HepG2 (cell line): ENCODE measurements around the gene AANAT. TPM values are rescaled to one million over a fixed set of nuclear protein-coding genes. Genes with fewer than 3 reads are reported as not detected.

Source experiments
- ATAC-seq: fragments of 200-7000 bp; cut with Tn5 transposase; 3 replicates; pipeline ENCODE4 v1.9.1; 2020; ENCODE audit warnings: mild to moderate bottlenecking, moderate library complexity
- BruUV-seq: library from RNA; stranded (reverse); fragments of 400-500 nt; replicated peaks from 2 replicates; lab custom pipeline; 2021; lab: Mats Ljungman, UMichigan
- CTCF ChIA-PET: fragments of 300-600 bp; formaldehyde crosslinking; extraction: SDS; loops from one replicate; lab custom pipeline; 2021; ENCODE audit warnings: low total read pairs, inconsistent platforms, low intra/inter-chr PET ratio; lab: Yijun Ruan, JAX
- POLR2A ChIA-PET: fragments of 350-600 bp; sonication (Branson Sonifier 250); formaldehyde crosslinking; loops from one replicate; lab custom pipeline; 2020; ENCODE audit warnings: antibody characterized with exemption, inconsistent platforms; lab: Yijun Ruan, JAX
- DNase-seq: peaks from one replicate; pipeline ENCODE4 v3.0.0-alpha.2; 2015; ENCODE audit warnings: low spot score
- FAIRE-seq: peaks from 3 replicates; lab custom pipeline; 2011; peaks lifted over from hg19 to GRCh38; lab: Jason Lieb, UNC
- H2AFZ ChIP-seq: one replicate; pipeline ENCODE4 v1.6.1; 2011; ENCODE audit warnings: low read length, inconsistent platforms
- H3K27ac ChIP-seq: fragments of 300-600 bp; 3 replicates; pipeline ENCODE4 v1.8.0; 2011; ENCODE audit warnings: mixed run types, mild to moderate bottlenecking, mixed read lengths, low read length, inconsistent platforms; ENCODE audit not compliant: insufficient read depth; ENCODE audit errors: extremely low read length
- H3K27me3 ChIP-seq, 2 experiments: fragments of 200-600 bp in 1 of 2; 2 replicates in 1 of 2; 3 replicates in 1 of 2; pipeline versions ENCODE4 v1.6.0 to v1.8.0; 2011; ENCODE audit warnings: low read length in 2 of 2, mild to moderate bottlenecking in 2 of 2, moderate library complexity in 2 of 2, inconsistent platforms in 1 of 2; ENCODE audit not compliant: insufficient read depth in 2 of 2, control insufficient read depth in 1 of 2
- H3K36me3 ChIP-seq, 2 experiments: fragments of 200-600 bp in 1 of 2; replicated peaks in 1 of 2; 2 replicates in 1 of 2; 3 replicates in 1 of 2; pipeline versions ENCODE4 v1.5.1 to v1.8.0; 2011; ENCODE audit warnings: low read length in 2 of 2, inconsistent platforms in 1 of 2; ENCODE audit not compliant: insufficient read depth in 2 of 2, control insufficient read depth in 1 of 2
- H3K4me1 ChIP-seq: 2 replicates; pipeline ENCODE4 v1.5.1; 2012; ENCODE audit warnings: low read length, inconsistent platforms; ENCODE audit not compliant: insufficient read depth
- H3K4me2 ChIP-seq: 2 replicates; pipeline ENCODE4 v1.6.0; 2011; ENCODE audit warnings: low read depth, low read length, inconsistent platforms
- H3K4me3 ChIP-seq, 3 experiments: fragments of 200-600 bp in 1 of 3; sonication (generic), shearing (Covaris generic) in 1 of 3; replicated peaks in 1 of 3; 2 replicates each; pipeline ENCODE4 v1.5.1; 2011 to 2016; ENCODE audit warnings: low read length in 3 of 3, inconsistent platforms in 2 of 3, low read depth in 2 of 3, mild to moderate bottlenecking in 2 of 3, control low read depth in 1 of 3, mixed read lengths in 1 of 3; ENCODE audit not compliant: insufficient read depth in 1 of 3
- H3K79me2 ChIP-seq: one replicate; pipeline ENCODE4 v1.6.1; 2011; ENCODE audit warnings: low read length, inconsistent platforms; ENCODE audit not compliant: insufficient read depth
- H3K9ac ChIP-seq: 2 replicates; pipeline ENCODE4 v1.6.0; 2011; ENCODE audit warnings: mild to moderate bottlenecking, low read depth, low read length, inconsistent platforms; ENCODE audit not compliant: insufficient read depth
- H3K9me3 ChIP-seq: 2 replicates; pipeline ENCODE4 v1.5.1; 2012; ENCODE audit warnings: mild to moderate bottlenecking, low read length
- H4K20me1 ChIP-seq: 2 replicates; pipeline ENCODE4 v1.6.0; 2011; ENCODE audit warnings: inconsistent platforms, mild to moderate bottlenecking, low read length, moderate library complexity; ENCODE audit not compliant: insufficient read depth
- IKZF4 ChIP-seq: sonication (generic); formaldehyde crosslinking; IDR thresholded peaks from 2 replicates; pipeline ENCODE4 v1.5.1; 2020; ENCODE audit warnings: borderline replicate concordance, mild to moderate bottlenecking, low read depth, missing genetic modification reagents; ENCODE audit errors: not compliant biosample characterization
- MEIS2 ChIP-seq: sonication (generic); formaldehyde crosslinking; IDR thresholded peaks from 2 replicates; pipeline ENCODE4 v1.9.0; 2021; ENCODE audit warnings: mild to moderate bottlenecking, missing genetic modification reagents
- NPAS2 ChIP-seq: sonication (generic); formaldehyde crosslinking; IDR thresholded peaks from 2 replicates; pipeline ENCODE4 v1.8.0; 2022; ENCODE audit warnings: mild to moderate bottlenecking, missing genetic modification reagents, borderline replicate concordance
- ONECUT2 ChIP-seq: sonication (generic); formaldehyde crosslinking; IDR thresholded peaks from 2 replicates; pipeline ENCODE4 v1.4.0; 2020; ENCODE audit warnings: missing genetic modification reagents
- RARA ChIP-seq: IDR thresholded peaks from 2 replicates; pipeline ENCODE4 v1.6.1; 2016; ENCODE audit warnings: missing genetic modification reagents, missing compliant biosample characterization
- SIX1 ChIP-seq: sonication (generic); formaldehyde crosslinking; IDR thresholded peaks from 2 replicates; pipeline ENCODE4 v1.4.0; 2020; ENCODE audit warnings: missing genetic modification reagents, borderline replicate concordance
- ZNF329 ChIP-seq: sonication (generic); formaldehyde crosslinking; IDR thresholded peaks from 2 replicates; pipeline ENCODE4 v1.9.0; 2021; ENCODE audit warnings: low read depth, mild to moderate bottlenecking, missing genetic modification reagents
- ZNF616 ChIP-seq: sonication (generic); formaldehyde crosslinking; IDR thresholded peaks from 2 replicates; pipeline ENCODE4 v1.5.0; 2020; ENCODE audit warnings: low read depth, mild to moderate bottlenecking, missing genetic modification reagents
- WGBS: methylation state at CpG from one replicate; pipeline ENCODE4 v1.1.6; 2017; ENCODE audit warnings: low lambda C conversion rate; 5-methylcytosine and 5-hydroxymethylcytosine counted together
- in situ Hi-C: cut with HindIII; loops from 2 replicates; pipeline ENCODE4 v1.10.0; 2017; ENCODE audit warnings: low pct_unique_long_range_greater_than_20kb; ENCODE audit not compliant: extremely low pct_ligation_motif_present
- intact Hi-C: fragments of 100-400 bp; cut with micrococcal nuclease; formaldehyde crosslinking; loops from one replicate; pipeline ENCODE4 v1.10.0; 2022; ENCODE audit not compliant: unreplicated experiment
- polyA plus RNA-seq, 8 experiments: library from polyadenylated mRNA; depleted of rRNA in 3 of 8; stranded (reverse) in 7 of 8; unstranded in 1 of 8; fragments of >200 nt; fragmentation: Illumina TruSeq in 4 of 8; extraction: Trizol in 4 of 8; gene quantifications; 2 replicates each; pipeline versions ENCODE4 v1.2.1 to v1.2.3, GENCODE V29; 2011 to 2016; ENCODE audit warnings: low read depth in 4 of 8, missing spikeins in 1 of 8, mixed read lengths in 1 of 8; ENCODE audit not compliant: insufficient read depth in 1 of 8
- total RNA-seq, 5 experiments: library from RNA; depleted of rRNA; stranded (reverse); fragments of >200 nt; fragmentation: Illumina TruSeq; extraction: Trizol; gene quantifications; 2 replicates each; pipeline ENCODE4 v1.2.3, GENCODE V29; 2016; ENCODE audit warnings: low read depth in 1 of 5
- TF ChIP-seq, protein P1 (sequence below), 2 experiments: fragments of 450-650 bp in 1 of 2; sonication (generic) in 1 of 2; formaldehyde crosslinking in 1 of 2; IDR thresholded peaks; 2 replicates each; pipeline versions ENCODE4 v1.6.1 to v1.8.0; 2016 to 2022; ENCODE audit warnings: antibody characterized with exemption in 1 of 2, mild to moderate bottlenecking in 1 of 2, missing genetic modification reagents in 1 of 2

AANAT gene
- total and polyA plus RNA-seq, 2 of the 13 experiments (the other 11 are each of a cell fraction or from before 2014, with no cell fraction given): 0.07 TPM; not detected in 1

DNA sequence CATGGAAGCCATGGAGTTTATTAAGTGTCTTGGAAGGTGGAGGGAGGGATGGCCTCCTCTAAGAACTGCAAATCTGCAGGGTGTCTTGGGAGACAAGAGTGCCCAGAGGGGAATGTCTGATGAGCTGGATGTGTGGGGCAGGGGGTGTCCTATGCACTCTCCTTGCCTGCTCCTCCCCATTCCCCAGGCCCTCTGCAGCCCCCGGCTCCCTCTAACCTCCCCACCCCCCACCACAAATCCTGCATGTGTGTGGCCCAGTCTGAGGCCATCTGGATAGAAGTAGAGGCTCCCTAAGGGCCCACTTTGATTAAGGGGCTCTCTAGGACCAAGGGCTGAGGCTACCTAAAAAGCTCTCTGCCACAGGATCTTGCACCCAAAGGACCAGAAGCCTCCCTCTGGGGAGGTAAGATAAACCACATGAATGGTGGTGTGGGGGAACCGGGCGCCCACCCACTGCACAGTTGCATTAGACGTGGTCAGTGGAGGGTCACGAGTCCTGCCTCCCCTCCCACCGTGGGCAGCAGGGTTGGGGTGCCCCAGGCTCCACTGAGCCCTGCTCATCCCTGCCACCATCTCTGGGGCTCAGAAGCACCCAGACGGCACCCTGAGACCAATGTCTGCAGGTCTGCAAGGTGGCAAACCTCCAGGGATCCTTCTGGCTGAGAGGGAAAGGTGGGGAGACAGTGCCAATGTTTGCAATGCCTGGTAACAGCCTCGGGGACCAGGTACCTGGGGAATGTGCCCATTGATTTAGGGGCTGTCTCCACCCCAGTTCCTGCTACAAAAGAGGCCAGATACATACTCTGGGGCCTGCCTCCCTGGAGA, 618 bp downstream of the AANAT start:
- CTCF ChIA-PET: interaction anchor here (4.0 kb wide), 1 partner anchor 38 kb away, joined by 86 read pairs; no protein-coding TSS in a partner anchor
- BruUV-seq: no TSS peak
- ATAC-seq (no peak), DNase-seq (no peak), FAIRE-seq (no peak)
- Histone ChIP-seq H4K20me1 (no peaks in the 10 kb centered on the region), H3K4me1 (peaks cover 42% of the 10 kb centered on the region), H3K9ac (no peak overlapping the region), H3K79me2 (no peaks in the 10 kb centered on the region), H3K36me3 (peaks cover 0 to 3% of the 10 kb centered on the region in 2 experiments; a peak in 1 of 5 replicates), H2AFZ (no peak overlapping the region), H3K27ac (no peak overlapping the region), H3K27me3 (peaks cover 0 to 14% of the 10 kb centered on the region in 2 experiments; a peak in 2 of 5 replicates), H3K4me3 (no peak overlapping the region), H3K9me3 (no peaks in the 10 kb centered on the region), H3K4me2 (no peak overlapping the region)
- in situ Hi-C loops (loop anchor here (5.0 kb wide), 1 partner anchor 39 kb away; no protein-coding TSS in a partner anchor), intact Hi-C loops (no loop called here)
- TF ChIP-seq MEIS2 (no peak), ZNF616 (no peak), ZNF329 (CRISPR knock-in tag) (no peak), RARA (CRISPR knock-in tag) (no peak), ONECUT2 (CRISPR knock-in tag) (no peak), SIX1 (CRISPR knock-in tag) (no peak), NPAS2 (CRISPR knock-in tag) (no peak), IKZF4 (CRISPR knock-in tag) (no peak)
- TF ChIP-seq, protein P1, sequence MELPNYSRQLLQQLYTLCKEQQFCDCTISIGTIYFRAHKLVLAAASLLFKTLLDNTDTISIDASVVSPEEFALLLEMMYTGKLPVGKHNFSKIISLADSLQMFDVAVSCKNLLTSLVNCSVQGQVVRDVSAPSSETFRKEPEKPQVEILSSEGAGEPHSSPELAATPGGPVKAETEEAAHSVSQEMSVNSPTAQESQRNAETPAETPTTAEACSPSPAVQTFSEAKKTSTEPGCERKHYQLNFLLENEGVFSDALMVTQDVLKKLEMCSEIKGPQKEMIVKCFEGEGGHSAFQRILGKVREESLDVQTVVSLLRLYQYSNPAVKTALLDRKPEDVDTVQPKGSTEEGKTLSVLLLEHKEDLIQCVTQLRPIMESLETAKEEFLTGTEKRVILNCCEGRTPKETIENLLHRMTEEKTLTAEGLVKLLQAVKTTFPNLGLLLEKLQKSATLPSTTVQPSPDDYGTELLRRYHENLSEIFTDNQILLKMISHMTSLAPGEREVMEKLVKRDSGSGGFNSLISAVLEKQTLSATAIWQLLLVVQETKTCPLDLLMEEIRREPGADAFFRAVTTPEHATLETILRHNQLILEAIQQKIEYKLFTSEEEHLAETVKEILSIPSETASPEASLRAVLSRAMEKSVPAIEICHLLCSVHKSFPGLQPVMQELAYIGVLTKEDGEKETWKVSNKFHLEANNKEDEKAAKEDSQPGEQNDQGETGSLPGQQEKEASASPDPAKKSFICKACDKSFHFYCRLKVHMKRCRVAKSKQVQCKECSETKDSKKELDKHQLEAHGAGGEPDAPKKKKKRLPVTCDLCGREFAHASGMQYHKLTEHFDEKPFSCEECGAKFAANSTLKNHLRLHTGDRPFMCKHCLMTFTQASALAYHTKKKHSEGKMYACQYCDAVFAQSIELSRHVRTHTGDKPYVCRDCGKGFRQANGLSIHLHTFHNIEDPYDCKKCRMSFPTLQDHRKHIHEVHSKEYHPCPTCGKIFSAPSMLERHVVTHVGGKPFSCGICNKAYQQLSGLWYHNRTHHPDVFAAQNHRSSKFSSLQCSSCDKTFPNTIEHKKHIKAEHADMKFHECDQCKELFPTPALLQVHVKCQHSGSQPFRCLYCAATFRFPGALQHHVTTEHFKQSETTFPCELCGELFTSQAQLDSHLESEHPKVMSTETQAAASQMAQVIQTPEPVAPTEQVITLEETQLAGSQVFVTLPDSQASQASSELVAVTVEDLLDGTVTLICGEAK (IDR thresholded peaks at IDR 0.05): no peak
- TF ChIP-seq, protein P1 (CRISPR knock-in tag; IDR thresholded peaks at IDR 0.05): no peak
- 42% methylated on average over 5 of the region's 8 CpGs for WGBS
- POLR2A ChIA-PET: interaction anchor here (0.8 to 2.7 kb wide), 2 partner anchors 32 to 39 kb away, joined by 3 to 31 read pairs; partner anchors contain the start of gene RHBDF2
